Keratinocyte (primary cell): ENCODE results near the gene DUSP7.

ENCODE experiments used
- CTCF ChIP-seq, 3 experiments: IDR thresholded peaks in 1 of 3; conservative IDR thresholded peaks in 1 of 3; optimal IDR thresholded peaks in 1 of 3; 2 replicates in 2 of 3; 3 replicates in 1 of 3; pipeline versions ENCODE3 to v1.5.1; 2011; ENCODE audit warnings: low read length in 3 of 3, mild to moderate bottlenecking in 3 of 3, moderate library complexity in 2 of 3, control low read depth in 1 of 3, inconsistent platforms in 1 of 3; ENCODE audit not compliant: insufficient read depth in 2 of 3; ENCODE audit errors: extremely low read depth in 1 of 3
- EZH2 ChIP-seq: IDR thresholded peaks from one replicate; pipeline ENCODE4 v1.6.1; 2012; ENCODE audit warnings: inconsistent platforms, mild to moderate bottlenecking, low read length, moderate library complexity

GRCh38 chr3:52029535-52029934, 26.8 kb downstream of the DUSP7 start:
- TF ChIP-seq EZH2: no peak
- no peak for TF ChIP-seq CTCF (optimal IDR thresholded peaks at IDR 0.05 in 1 of 3, IDR thresholded peaks at IDR 0.05 in 1 of 3, conservative IDR thresholded peaks at IDR 0.05 in 1 of 3; ENCODE audit: extremely low read depth in 1 of 3, insufficient read depth in 2 of 3, low read length in 3 of 3)
